Measurements from ENCODE around the gene USP9Y.

The USP9Y gene

GRCh38 chrY:12681535-12681934, 19.5 kb upstream of the USP9Y start:
- no peak for TF ChIP-seq CTCF (IDR thresholded peaks at IDR 0.05; ENCODE audit: control extremely low read depth, extremely low read depth, low read depth, missing control alignments)
- ChIA-PET POLR2A (no interaction called here), CTCF (no interaction called here)
- no peak for DNase-seq (ENCODE audit: extremely low spot score)

GRCh38 chrY:12688337-12688736, 12.7 kb upstream of the USP9Y start:
- no peak for TF ChIP-seq CTCF (IDR thresholded peaks at IDR 0.05; ENCODE audit: control extremely low read depth, extremely low read depth, low read depth, missing control alignments)
- no peak for DNase-seq (ENCODE audit: extremely low spot score)

GRCh38 chrY:12700087-12700486, 944 bp upstream of the USP9Y start:
- no peak for DNase-seq (ENCODE audit: extremely low spot score)
- TF ChIP-seq CTCF (IDR thresholded peaks at IDR 0.05; ENCODE audit: control extremely low read depth, extremely low read depth, low read depth, missing control alignments), result no peak
- ChIA-PET CTCF (no interaction called here), POLR2A (interaction anchor here (0.6 kb wide), 1 partner anchor 31 kb away, joined by 3 read pairs; no protein-coding TSS in a partner anchor)

More at GRCh38 chrY:12688337-12688736, 12.7 kb upstream of the USP9Y start:
- ChIA-PET CTCF (interaction anchor here (1.0 kb wide), 1 partner anchor 21 kb away, joined by 3 read pairs; no protein-coding TSS in a partner anchor), POLR2A (no interaction called here)

GRCh38 chrY:12702174-12702573, 1.1 kb downstream of the USP9Y start:
- no peak for TF ChIP-seq CTCF (IDR thresholded peaks at IDR 0.05; ENCODE audit: control extremely low read depth, extremely low read depth, low read depth, missing control alignments)
- DNase-seq (ENCODE audit: extremely low spot score), result no peak
- CTCF ChIA-PET, result no interaction called here
- POLR2A ChIA-PET, result no interaction called here

GRCh38 chrY:12710460-12710859, 9.4 kb downstream of the USP9Y start:
- DNase-seq (ENCODE audit: extremely low spot score), result no peak
- ChIA-PET CTCF (interaction anchor here (0.8 kb wide), 1 partner anchor 15 kb away, joined by 3 read pairs; no protein-coding TSS in a partner anchor), POLR2A (no interaction called here)
- no peak for TF ChIP-seq CTCF (IDR thresholded peaks at IDR 0.05; ENCODE audit: control extremely low read depth, extremely low read depth, low read depth, missing control alignments)

- DNase-seq (ENCODE audit: extremely low spot score), result no peak
- POLR2A ChIA-PET, result no interaction called here
- CTCF ChIA-PET, result no interaction called here
- TF ChIP-seq CTCF (IDR thresholded peaks at IDR 0.05; ENCODE audit: control extremely low read depth, extremely low read depth, low read depth, missing control alignments), result no peak
Observed at GRCh38 chrY:12715376-12715775, 14.3 kb downstream of the USP9Y start.

- TF ChIP-seq CTCF (IDR thresholded peaks at IDR 0.05; ENCODE audit: control extremely low read depth, extremely low read depth, low read depth, missing control alignments), result no peak
- ChIA-PET POLR2A (no interaction called here), CTCF (no interaction called here)
- DNase-seq (ENCODE audit: extremely low spot score), result no peak
Observed at GRCh38 chrY:12729746-12730145, 28.7 kb downstream of the USP9Y start.
